Mesenchymal stem cell (in vitro differentiated cells and primary cell): Measurements from ENCODE around the gene MBP.

ENCODE experiments used
- DNase-seq: peaks from one replicate; pipeline ENCODE4 v3.0.0-alpha.2; 2013
- H2AFZ ChIP-seq: one replicate; pipeline ENCODE4 v1.6.1; 2013; ENCODE audit warnings: low read depth, mild to moderate bottlenecking, control low read depth, inconsistent platforms, low read length, moderate library complexity
- H2AK5ac ChIP-seq: 2 replicates; pipeline ENCODE4 v1.6.1; 2013; ENCODE audit warnings: low read length, moderate library complexity, mild to moderate bottlenecking, inconsistent platforms; ENCODE audit not compliant: severe bottlenecking
- H2BK120ac ChIP-seq: one replicate; pipeline ENCODE4 v1.6.1; 2013; ENCODE audit warnings: low read depth, mild to moderate bottlenecking, inconsistent platforms, low read length, moderate library complexity
- H2BK12ac ChIP-seq, 2 experiments: one replicate each; pipeline ENCODE4 v1.6.1; 2013; ENCODE audit warnings: inconsistent platforms in 2 of 2, low read length in 2 of 2, mild to moderate bottlenecking in 2 of 2, moderate library complexity in 2 of 2, control low read depth in 1 of 2
- H2BK15ac ChIP-seq: one replicate; pipeline ENCODE4 v1.6.1; 2013; ENCODE audit warnings: mild to moderate bottlenecking, low read depth, inconsistent platforms; ENCODE audit not compliant: poor library complexity, severe bottlenecking
- H2BK5ac ChIP-seq: 2 replicates; pipeline ENCODE4 v1.6.1; 2013; ENCODE audit warnings: low read depth, mild to moderate bottlenecking, low read length, control low read depth, inconsistent platforms; ENCODE audit not compliant: poor library complexity, severe bottlenecking
- H3K14ac ChIP-seq, 2 experiments: one replicate each; pipeline ENCODE4 v1.6.1; 2013; ENCODE audit warnings: inconsistent platforms in 2 of 2, low read length in 2 of 2, control low read depth in 1 of 2, mild to moderate bottlenecking in 1 of 2, moderate library complexity in 1 of 2
- H3K18ac ChIP-seq, 2 experiments: one replicate each; pipeline ENCODE4 v1.6.1; 2013; ENCODE audit warnings: inconsistent platforms in 2 of 2, low read length in 2 of 2, control low read depth in 1 of 2, low read depth in 1 of 2, mild to moderate bottlenecking in 1 of 2
- H3K23ac ChIP-seq, 2 experiments: one replicate each; pipeline ENCODE4 v1.6.1; 2013; ENCODE audit warnings: inconsistent platforms in 2 of 2, low read length in 2 of 2, mild to moderate bottlenecking in 2 of 2, moderate library complexity in 2 of 2, control low read depth in 1 of 2
- H3K27ac ChIP-seq: 2 replicates; pipeline ENCODE4 v1.5.1; 2013; ENCODE audit warnings: mild to moderate bottlenecking, moderate library complexity, low read length, control low read depth, inconsistent platforms; ENCODE audit not compliant: poor library complexity, severe bottlenecking
- H3K27me3 ChIP-seq, 2 experiments: 2 replicates each; pipeline versions ENCODE4 v1.6.1 to v1.7.0; 2013; ENCODE audit warnings: low read length in 2 of 2, mild to moderate bottlenecking in 2 of 2, moderate library complexity in 2 of 2, control low read depth in 1 of 2, inconsistent platforms in 1 of 2; ENCODE audit not compliant: control insufficient read depth in 1 of 2, insufficient read depth in 1 of 2
- H3K36me3 ChIP-seq, 2 experiments: 2 replicates each; pipeline versions ENCODE4 v1.6.1 to v1.7.0; 2013; ENCODE audit warnings: low read length in 2 of 2, control low read depth in 1 of 2, inconsistent platforms in 1 of 2, low read depth in 1 of 2, mild to moderate bottlenecking in 1 of 2; ENCODE audit not compliant: insufficient read depth in 2 of 2, control insufficient read depth in 1 of 2
- H3K4ac ChIP-seq, 2 experiments: one replicate each; pipeline ENCODE4 v1.6.1; 2013; ENCODE audit warnings: inconsistent platforms in 2 of 2, low read length in 2 of 2, mild to moderate bottlenecking in 2 of 2, moderate library complexity in 2 of 2, control low read depth in 1 of 2, low read depth in 1 of 2
- H3K4me1 ChIP-seq: 2 replicates; pipeline ENCODE4 v1.6.1; 2013; ENCODE audit warnings: low read depth, low read length, control low read depth; ENCODE audit not compliant: control insufficient read depth, insufficient read depth
- H3K4me2 ChIP-seq: 2 replicates; pipeline ENCODE4 v1.6.1; 2013; ENCODE audit warnings: low read length, mild to moderate bottlenecking, inconsistent platforms; ENCODE audit not compliant: poor library complexity, severe bottlenecking
- H3K4me3 ChIP-seq, 2 experiments: 2 replicates each; pipeline versions ENCODE4 v1.5.1 to v1.7.0; 2013; ENCODE audit warnings: low read length in 2 of 2, mild to moderate bottlenecking in 2 of 2, control low read depth in 1 of 2, low read depth in 1 of 2; ENCODE audit not compliant: insufficient read depth in 1 of 2
- H3K79me1 ChIP-seq: replicated peaks from 2 replicates; pipeline ENCODE4 v1.6.1; 2013; ENCODE audit warnings: mild to moderate bottlenecking, control low read depth, low read length, inconsistent platforms; ENCODE audit not compliant: poor library complexity, severe bottlenecking
- H3K9ac ChIP-seq: 2 replicates; pipeline ENCODE4 v1.7.0; 2013; ENCODE audit warnings: mild to moderate bottlenecking, low read length, moderate library complexity
- H3K9me3 ChIP-seq: 2 replicates; pipeline ENCODE4 v1.7.0; 2013; ENCODE audit warnings: mild to moderate bottlenecking, low read length; ENCODE audit not compliant: control insufficient read depth
- H4K8ac ChIP-seq: one replicate; pipeline ENCODE4 v1.6.1; 2013; ENCODE audit warnings: inconsistent platforms, mild to moderate bottlenecking, low read length, moderate library complexity
- H4K91ac ChIP-seq: one replicate; pipeline ENCODE4 v1.6.1; 2013; ENCODE audit warnings: mild to moderate bottlenecking, low read length, inconsistent platforms
- WGBS: methylation state at CpG from one replicate; pipeline ENCODE4 v1.1.7; 2013; ENCODE audit warnings: mixed read lengths; 5-methylcytosine and 5-hydroxymethylcytosine counted together

MBP gene

DNA sequence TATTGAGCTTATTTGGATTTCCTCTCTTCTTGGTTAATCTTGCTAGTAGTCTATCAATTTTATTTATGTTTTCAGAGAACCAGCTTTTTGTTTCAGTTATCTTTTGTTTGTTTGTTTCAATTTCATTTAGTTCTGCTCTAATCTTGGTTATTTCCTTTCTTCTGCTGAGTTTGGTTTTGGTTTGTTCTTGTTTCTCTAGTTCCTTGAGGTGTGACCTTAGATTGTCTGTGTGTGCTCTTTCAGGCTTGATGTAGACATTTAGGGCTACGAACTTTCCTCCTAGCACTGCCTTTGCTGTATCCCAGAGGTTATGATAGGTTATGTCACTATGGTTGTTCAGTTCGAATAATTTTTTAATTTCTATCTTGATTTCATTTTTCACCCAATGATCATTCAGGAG lies 168.6 kb downstream of the MBP start:
- no peak overlapping the region for H4K8ac ChIP-seq
- H2BK120ac ChIP-seq = no peak overlapping the region
- H3K79me1 ChIP-seq = peaks cover 24% of the 10 kb centered on the region
- H3K36me3 ChIP-seq = peaks cover 22 to 42% of the 10 kb centered on the region in 2 experiments
- no peak overlapping the region for H3K14ac ChIP-seq
- H3K27me3 ChIP-seq = no peaks in the 10 kb centered on the region
- H3K27ac ChIP-seq = no peak overlapping the region
- H3K4me2 ChIP-seq = no peak overlapping the region
- DNase-seq = no peak
- no peak overlapping the region for H2BK15ac ChIP-seq
- no peak overlapping the region for H3K4me3 ChIP-seq
- no peaks in the 10 kb centered on the region for H3K9me3 ChIP-seq
- H3K18ac ChIP-seq = no peak overlapping the region
- H2AFZ ChIP-seq = no peak overlapping the region
- H3K23ac ChIP-seq = no peak overlapping the region
- H3K9ac ChIP-seq = no peak overlapping the region
- peaks cover 3% of the 10 kb centered on the region for H3K4me1 ChIP-seq
- H2BK12ac ChIP-seq = no peak overlapping the region
- no peak overlapping the region for H4K91ac ChIP-seq
- no CpG with 5 or more reads among the region's 2 CpGs for WGBS
- no peak overlapping the region for H2AK5ac ChIP-seq
- H2BK5ac ChIP-seq = no peak overlapping the region
- H3K4ac ChIP-seq = no peak overlapping the region

DNA sequence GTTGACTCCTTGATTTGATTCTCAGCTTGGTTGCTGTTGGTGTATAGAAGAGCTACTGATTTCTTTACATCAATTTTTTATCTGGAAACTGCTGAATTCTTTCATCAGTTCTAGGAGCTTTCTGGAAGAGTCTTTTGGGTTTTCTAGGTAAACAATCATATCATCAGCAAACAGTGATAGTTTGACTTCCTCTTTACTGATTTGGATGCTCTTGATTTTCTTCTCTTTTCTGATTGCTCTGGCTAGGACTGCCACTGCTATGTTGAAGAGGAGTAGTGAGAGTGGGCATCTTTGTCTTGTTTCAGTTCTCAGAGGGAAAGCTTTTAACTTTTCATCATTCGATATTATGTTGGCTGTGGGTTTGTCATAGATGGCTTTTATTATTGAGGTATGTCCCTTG lies 169.7 kb downstream of the MBP start:
- H2BK12ac ChIP-seq = no peak overlapping the region
- H3K36me3 ChIP-seq = peaks cover 26 to 46% of the 10 kb centered on the region in 2 experiments
- no peak for DNase-seq
- no peaks in the 10 kb centered on the region for H3K9me3 ChIP-seq
- no peaks in the 10 kb centered on the region for H3K27me3 ChIP-seq
- no peak overlapping the region for H3K4me3 ChIP-seq
- no peak overlapping the region for H4K8ac ChIP-seq
- no peak overlapping the region for H2BK5ac ChIP-seq
- no peak overlapping the region for H2AK5ac ChIP-seq
- no peak overlapping the region for H4K91ac ChIP-seq
- WGBS = 100% methylated on average over 1 of the region's 1 CpG
- H3K4me2 ChIP-seq = no peak overlapping the region
- H3K9ac ChIP-seq = no peak overlapping the region
- peaks cover 9% of the 10 kb centered on the region for H3K4me1 ChIP-seq
- H3K4ac ChIP-seq = no peak overlapping the region
- no peak overlapping the region for H3K23ac ChIP-seq
- no peak overlapping the region for H2BK15ac ChIP-seq
- no peak overlapping the region for H3K18ac ChIP-seq
- peaks cover 25% of the 10 kb centered on the region for H3K79me1 ChIP-seq
- no peak overlapping the region for H2AFZ ChIP-seq
- H2BK120ac ChIP-seq = no peak overlapping the region
- H3K14ac ChIP-seq = no peak overlapping the region
- H3K27ac ChIP-seq = no peak overlapping the region

DNA sequence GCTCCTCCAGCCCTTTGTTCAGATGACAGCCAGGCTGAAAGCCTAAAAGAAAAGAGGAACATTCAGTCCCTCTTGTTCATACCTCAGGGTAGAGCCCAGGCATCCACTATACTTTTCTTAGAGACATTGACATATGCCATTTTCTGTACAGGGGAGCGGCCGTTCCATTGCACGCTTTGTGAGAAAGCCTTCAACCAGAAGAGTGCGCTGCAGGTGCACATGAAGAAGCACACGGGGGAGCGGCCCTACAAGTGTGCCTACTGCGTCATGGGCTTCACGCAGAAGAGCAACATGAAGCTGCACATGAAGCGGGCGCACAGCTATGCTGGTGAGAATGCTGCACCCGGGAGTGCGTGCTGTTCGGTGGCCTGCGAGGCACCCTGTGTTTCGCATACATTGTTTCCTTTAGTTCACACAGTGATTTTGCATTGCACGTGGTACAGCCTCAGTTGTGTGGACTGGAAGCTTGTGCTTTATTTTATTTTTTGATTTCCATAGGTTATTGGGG lies 172.0 kb downstream of the MBP start:
- Histone ChIP-seq H3K4me1 (peaks cover 12% of the 10 kb centered on the region), H3K27me3 (no peaks in the 10 kb centered on the region), H3K79me1 (peaks cover 16% of the 10 kb centered on the region), H3K9me3 (no peaks in the 10 kb centered on the region), H3K27ac (no peak overlapping the region), H4K91ac (no peak overlapping the region), H2BK15ac (no peak overlapping the region), H3K23ac (no peak overlapping the region), H2BK12ac (no peak overlapping the region), H3K4me2 (no peak overlapping the region), H3K4ac (no peak overlapping the region), H2AFZ (no peak overlapping the region), H2BK120ac (no peak overlapping the region), H3K4me3 (no peak overlapping the region), H3K9ac (no peak overlapping the region), H3K36me3 (peaks cover 41 to 63% of the 10 kb centered on the region in 2 experiments), H3K18ac (no peak overlapping the region), H2BK5ac (no peak overlapping the region), H3K14ac (no peak overlapping the region), H4K8ac (no peak overlapping the region), H2AK5ac (no peak overlapping the region)
- DNase-seq = no peak
- WGBS = 95% methylated on average over 16 of the region's 16 CpGs

DNA sequence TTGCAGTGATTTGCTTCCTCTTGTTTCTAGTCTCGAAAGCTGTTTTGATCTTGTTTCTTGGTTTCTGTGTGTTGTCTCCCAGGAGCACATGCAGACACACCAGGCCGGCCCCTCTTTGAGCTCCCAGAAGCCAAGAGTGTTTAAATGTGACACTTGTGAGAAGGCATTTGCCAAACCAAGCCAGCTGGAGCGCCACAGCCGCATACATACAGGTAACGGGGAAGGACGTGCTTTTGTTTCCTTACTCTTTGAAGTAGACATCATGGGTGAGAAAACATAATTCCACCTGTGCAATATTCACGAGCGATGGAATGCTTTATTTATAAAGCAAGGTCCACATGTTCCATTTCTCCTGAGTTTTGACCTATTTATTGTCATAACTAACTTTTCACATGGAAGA lies 173.0 kb downstream of the MBP start:
- 96% methylated on average over 8 of the region's 8 CpGs for WGBS
- Histone ChIP-seq H3K4ac (no peak overlapping the region), H2BK15ac (no peak overlapping the region), H3K36me3 (peaks cover 43 to 64% of the 10 kb centered on the region in 2 experiments), H4K91ac (no peak overlapping the region), H4K8ac (no peak overlapping the region), H2BK120ac (no peak overlapping the region), H3K4me2 (no peak overlapping the region), H3K9ac (no peak overlapping the region), H3K4me3 (no peak overlapping the region), H3K18ac (no peak overlapping the region), H3K14ac (no peak overlapping the region), H3K79me1 (peaks cover 16% of the 10 kb centered on the region), H3K27me3 (no peaks in the 10 kb centered on the region), H2BK12ac (no peak overlapping the region), H3K4me1 (peaks cover 12% of the 10 kb centered on the region), H2AFZ (no peak overlapping the region), H2BK5ac (no peak overlapping the region), H3K9me3 (no peaks in the 10 kb centered on the region), H2AK5ac (no peak overlapping the region), H3K23ac (no peak overlapping the region), H3K27ac (no peak overlapping the region)
- no peak for DNase-seq
